Stomach smooth muscle (tissue), 2 donors: ENCODE measurements around the gene HERC3.
A peak's percentile ranks its signal among the peaks of the same experiment; 100 is the strongest.

Experiments
- H3K27ac ChIP-seq: one replicate; pipeline ENCODE4 v1.7.0; 2013; ENCODE audit warnings: mild to moderate bottlenecking, low read length, inconsistent platforms
- H3K27me3 ChIP-seq, 2 donors: one replicate each; pipeline ENCODE4 v1.7.0; 2013; ENCODE audit warnings: low read length in 2 of 2; ENCODE audit not compliant: insufficient read depth in 2 of 2, control insufficient read depth in 1 of 2
- H3K36me3 ChIP-seq, 2 donors: one replicate each; pipeline ENCODE4 v1.7.0; 2013; ENCODE audit warnings: low read length in 2 of 2; ENCODE audit not compliant: control insufficient read depth in 2 of 2, insufficient read depth in 2 of 2
- H3K4me1 ChIP-seq: one replicate; pipeline ENCODE4 v1.7.0; 2013; ENCODE audit warnings: low read length; ENCODE audit not compliant: control insufficient read depth, insufficient read depth
- H3K4me3 ChIP-seq, 2 donors: one replicate each; pipeline ENCODE4 v1.7.0; 2013; ENCODE audit warnings: low read length in 2 of 2
- H3K9ac ChIP-seq, 2 donors: one replicate each; pipeline ENCODE4 v1.7.0; 2013; ENCODE audit warnings: low read length in 2 of 2, mild to moderate bottlenecking in 1 of 2
- H3K9me3 ChIP-seq, 2 donors: one replicate each; pipeline ENCODE4 v1.7.0; 2013; ENCODE audit warnings: low read length in 2 of 2; ENCODE audit not compliant: control insufficient read depth in 2 of 2
- donor health status: healthy.
- donor health status: Pancreatic carcinoma.

The HERC3 gene

DNA sequence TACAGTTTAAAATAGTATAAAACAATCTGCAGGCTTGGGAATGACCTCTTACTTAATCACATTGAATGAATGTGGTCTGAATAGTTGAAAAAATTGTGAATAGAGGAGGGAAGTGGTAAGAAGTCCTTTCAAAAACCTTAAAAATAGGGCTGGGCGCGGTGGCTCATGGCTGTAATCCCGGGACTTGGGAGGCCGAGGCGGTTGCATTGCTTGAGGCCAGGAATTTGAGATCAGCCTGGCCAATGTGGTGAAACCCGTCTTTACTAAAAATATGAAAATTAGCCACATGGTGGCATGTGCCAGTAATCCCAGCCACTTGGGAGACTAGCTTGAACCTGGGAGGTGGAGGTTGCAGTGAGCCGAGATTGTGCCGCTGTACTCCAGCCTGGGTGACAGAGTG, 36.5 kb downstream of the HERC3 start:
- Histone ChIP-seq H3K4me3 (no peak overlapping the region), H3K27me3 (no peaks in the 10 kb centered on the region), H3K36me3 (no peaks in the 10 kb centered on the region), H3K4me1 (no peaks in the 10 kb centered on the region), H3K9ac (no peak overlapping the region), H3K27ac (no peak overlapping the region), H3K9me3 (no peaks in the 10 kb centered on the region)

DNA sequence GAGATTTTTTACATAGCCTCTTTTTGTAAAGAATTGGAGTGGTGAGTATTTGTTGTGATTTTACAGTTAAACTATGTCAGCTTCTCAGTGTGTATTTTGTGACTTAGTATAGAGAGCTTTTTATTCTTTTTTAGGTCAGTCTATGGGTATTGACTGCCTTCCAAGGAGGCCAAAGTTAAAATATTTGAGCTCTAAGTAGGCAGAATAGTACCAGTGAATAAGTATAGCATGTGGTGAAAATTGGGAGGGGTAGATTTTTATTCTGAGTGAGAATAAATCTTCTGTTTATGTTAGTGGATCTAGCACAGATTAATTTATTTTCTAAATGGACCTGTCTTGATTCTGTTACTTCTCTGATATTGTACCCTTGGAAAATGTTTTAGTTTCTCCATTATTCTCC, 37.5 kb downstream of the HERC3 start:
- no peaks in the 10 kb centered on the region for H3K27me3 ChIP-seq
- no peak overlapping the region for H3K9ac ChIP-seq
- no peaks in the 10 kb centered on the region for H3K9me3 ChIP-seq
- H3K4me1 ChIP-seq, result no peaks in the 10 kb centered on the region
- H3K36me3 ChIP-seq, result no peaks in the 10 kb centered on the region
- no peak overlapping the region for H3K27ac ChIP-seq
- no peak overlapping the region for H3K4me3 ChIP-seq

GRCh38 chr4:88630756-88631155, 38.5 kb downstream of the HERC3 start:
- Histone ChIP-seq H3K27ac (no peak overlapping the region), H3K4me3 (no peak overlapping the region), H3K9ac (no peak overlapping the region), H3K4me1 (no peaks in the 10 kb centered on the region), H3K27me3 (no peaks in the 10 kb centered on the region), H3K9me3 (no peaks in the 10 kb centered on the region), H3K36me3 (no peaks in the 10 kb centered on the region)

- no peak overlapping the region for H3K4me3 ChIP-seq
- H3K27me3 ChIP-seq, result no peaks in the 10 kb centered on the region
- no peaks in the 10 kb centered on the region for H3K4me1 ChIP-seq
Measured at GRCh38 chr4:88643932-88644331, 51.7 kb downstream of the HERC3 start.

DNA sequence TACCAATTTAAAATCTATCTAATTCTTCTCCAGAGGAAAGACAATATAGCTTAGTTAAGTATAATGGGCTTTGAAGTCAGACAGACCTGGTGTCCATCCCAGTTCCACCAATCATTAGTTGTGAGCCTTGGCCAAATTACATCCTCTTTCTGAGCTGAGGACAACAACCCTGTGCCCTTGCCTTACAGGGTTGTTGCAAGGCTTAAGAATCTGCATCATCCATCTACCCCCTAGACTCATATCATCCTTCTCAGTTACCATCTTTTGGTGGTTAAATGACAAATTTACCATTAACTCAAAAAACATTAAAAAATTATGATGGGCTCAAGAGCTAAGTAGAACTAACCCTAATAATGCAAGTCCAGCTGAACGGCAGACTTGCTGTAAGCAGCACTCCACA, 53.7 kb downstream of the HERC3 start:
- Histone ChIP-seq H3K27me3 (no peaks in the 10 kb centered on the region), H3K4me1 (no peaks in the 10 kb centered on the region), H3K9me3 (peaks cover 0 to 4% of the 10 kb centered on the region in 2 donors), H3K9ac (no peak overlapping the region), H3K36me3 (no peaks in the 10 kb centered on the region), H3K4me3 (no peak overlapping the region), H3K27ac (no peak overlapping the region)

More at GRCh38 chr4:88643932-88644331, 51.7 kb downstream of the HERC3 start:
- Histone ChIP-seq H3K27ac (no peak overlapping the region), H3K9me3 (peaks cover 0 to 4% of the 10 kb centered on the region in 2 donors), H3K9ac (no peak overlapping the region), H3K36me3 (no peaks in the 10 kb centered on the region)

- no peak overlapping the region for H3K27ac ChIP-seq
- no peak overlapping the region for H3K4me3 ChIP-seq
- no peaks in the 10 kb centered on the region for H3K36me3 ChIP-seq
- peaks cover 0 to 4% of the 10 kb centered on the region in 2 donors for H3K9me3 ChIP-seq
- H3K4me1 ChIP-seq, result no peaks in the 10 kb centered on the region
- no peak overlapping the region for H3K9ac ChIP-seq
- no peaks in the 10 kb centered on the region for H3K27me3 ChIP-seq
Measured at GRCh38 chr4:88646528-88647280, 54.4 kb downstream of the HERC3 start.

DNA sequence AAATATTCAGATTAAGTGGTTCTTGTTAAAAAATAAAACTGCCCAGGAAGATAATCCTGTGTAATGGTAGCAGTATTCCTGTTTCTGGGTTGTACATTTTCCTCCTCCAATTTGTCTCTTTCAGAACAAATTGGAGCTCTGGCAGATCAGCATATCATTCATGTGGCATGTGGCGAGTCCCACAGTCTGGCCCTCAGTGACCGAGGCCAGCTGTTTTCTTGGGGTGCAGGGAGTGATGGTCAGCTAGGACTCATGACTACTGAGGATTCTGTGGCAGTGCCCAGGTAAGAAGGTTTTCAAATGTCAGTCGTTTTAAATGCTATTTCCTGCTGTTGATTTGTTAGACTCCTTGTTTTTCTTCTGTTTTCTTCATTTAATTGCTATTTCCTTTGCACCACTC, 57.4 kb downstream of the HERC3 start:
- no peaks in the 10 kb centered on the region for H3K27me3 ChIP-seq
- H3K4me3 ChIP-seq, result no peak overlapping the region
- no peak overlapping the region for H3K9ac ChIP-seq
- H3K36me3 ChIP-seq, result peaks cover under 1 to 12% of the 10 kb centered on the region in 2 donors
- H3K4me1 ChIP-seq, result no peaks in the 10 kb centered on the region
- no peaks in the 10 kb centered on the region for H3K9me3 ChIP-seq
- no peak overlapping the region for H3K27ac ChIP-seq

DNA sequence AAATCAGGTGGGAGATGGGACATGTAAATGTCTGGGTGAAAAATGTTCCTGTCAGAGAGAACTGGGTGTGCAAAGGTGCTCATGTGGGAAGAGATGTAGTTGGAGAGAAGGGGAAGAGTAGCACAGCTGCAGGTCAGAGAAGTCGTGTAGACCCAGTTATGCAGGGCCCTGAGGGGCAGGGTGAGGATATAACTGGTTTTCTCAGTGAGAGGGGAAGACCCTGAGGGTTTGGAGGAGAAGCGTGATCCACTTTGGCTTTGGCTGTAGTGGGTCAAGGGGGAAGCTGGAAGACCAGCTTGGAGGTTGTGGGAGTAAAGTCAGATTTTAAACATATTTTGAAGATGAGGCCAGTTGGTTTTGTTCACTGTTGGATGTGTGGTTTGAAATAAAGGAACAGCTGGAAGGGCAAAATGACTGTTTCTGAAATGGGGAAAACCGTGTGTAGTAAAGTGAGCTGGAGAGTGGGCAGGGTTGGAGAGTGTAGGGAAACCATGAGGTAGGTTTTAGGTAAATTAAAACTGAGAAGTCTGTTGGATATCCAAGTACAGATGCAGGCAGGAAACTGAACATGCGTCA, 61.2 kb downstream of the HERC3 start:
- Histone ChIP-seq H3K9ac (no peak overlapping the region), H3K9me3 (no peaks in the 10 kb centered on the region), H3K4me1 (no peaks in the 10 kb centered on the region), H3K36me3 (peaks cover 16 to 31% of the 10 kb centered on the region in 2 donors), H3K27me3 (no peaks in the 10 kb centered on the region), H3K4me3 (no peak overlapping the region), H3K27ac (no peak overlapping the region)

DNA sequence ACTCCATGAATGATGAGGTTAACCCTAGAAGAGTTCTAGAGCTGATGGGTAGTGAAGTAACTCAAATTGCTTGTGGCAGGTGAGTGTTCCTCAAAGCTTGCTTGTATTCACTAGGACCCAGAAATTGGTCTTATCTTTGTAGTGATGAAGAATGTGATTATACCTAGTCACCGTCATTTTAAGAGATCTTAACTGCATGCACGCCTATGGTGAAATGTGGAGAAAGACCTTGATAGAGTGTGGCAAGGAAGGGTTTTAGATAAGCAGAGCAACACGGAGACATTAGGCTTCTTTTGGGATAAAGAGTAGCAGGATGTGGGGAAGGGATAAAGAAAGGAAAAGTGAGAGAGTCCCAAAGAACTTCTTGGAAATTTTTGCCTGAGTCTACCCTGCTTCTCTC, 62.9 kb downstream of the HERC3 start:
- no peak overlapping the region for H3K4me3 ChIP-seq
- H3K9ac ChIP-seq, result no peak overlapping the region
- H3K27ac ChIP-seq, result no peak overlapping the region
- no peaks in the 10 kb centered on the region for H3K9me3 ChIP-seq
- peaks cover 7% of the 10 kb centered on the region for H3K4me1 ChIP-seq
- H3K27me3 ChIP-seq, result no peaks in the 10 kb centered on the region
- peaks cover 16 to 31% of the 10 kb centered on the region in 2 donors for H3K36me3 ChIP-seq

- peak overlapping the region; percentile 49 for H3K27ac ChIP-seq
- peak overlapping the region; percentile 2 to 25 for H3K9ac ChIP-seq
Measured at GRCh38 chr4:88659055-88659889, 67.0 kb downstream of the HERC3 start.

More at GRCh38 chr4:88659055-88659889, 67.0 kb downstream of the HERC3 start:
- Histone ChIP-seq H3K27me3 (no peaks in the 10 kb centered on the region), H3K9me3 (no peaks in the 10 kb centered on the region), H3K4me3 (peak overlapping the region; percentile 6 to 23), H3K4me1 (peaks cover 7% of the 10 kb centered on the region), H3K36me3 (peaks cover 23 to 26% of the 10 kb centered on the region in 2 donors)
